ENCODE data around the gene ATP1A3. TPM values are rescaled to one million over a fixed set of nuclear protein-coding genes. Genes with fewer than 3 reads are reported as not detected.
A peak's percentile ranks its signal among the peaks of the same experiment; 100 is the strongest.

ATP1A3 gene
- total and polyA plus RNA-seq, 12 donors, result 38.0 to 419 (median 334) TPM

- peak; percentile 93 to 100 (median 98) for TF ChIP-seq CTCF (IDR thresholded peaks at IDR 0.05)
- peak; percentile 58 to 82 (median 72) for ATAC-seq
- no peaks in the 10 kb centered on the region for H3K9me3 ChIP-seq
- H3K36me3 ChIP-seq, result peaks cover 0 to 26% (median 0%) of the 10 kb centered on the region in 9 donors
- no peak overlapping the region for H3K4me3 ChIP-seq
- WGBS, 2 donors, result 3 to 4% methylated on average over 12 of the region's 12 CpGs
- peaks cover 0 to 14% (median 3%) of the 10 kb centered on the region in 9 donors for H3K4me1 ChIP-seq
- intact Hi-C loops (cut with DNase I), result loop anchor here in 2 of 10 donors (2.0 to 5.0 kb wide), 2 partner anchors 79 kb away; no protein-coding TSS in a partner anchor
- H3K27ac ChIP-seq, result no peak overlapping the region
- peak; percentile 71 to 82 for DNase-seq
- H3K27me3 ChIP-seq, result no peaks in the 10 kb centered on the region
Observed at GRCh38 chr19:41951686-41952172, 42.3 kb downstream of the ATP1A3 start.

- DNase-seq (no peak), ATAC-seq (no peak)
- no peaks in the 10 kb centered on the region for H3K9me3 ChIP-seq
- WGBS, 2 donors, result 89 to 95% methylated on average over 3 of the region's 3 CpGs
- TF ChIP-seq CTCF (IDR thresholded peaks at IDR 0.05), result no peak
- peaks cover 0 to 13% (median 0%) of the 10 kb centered on the region in 9 donors for H3K4me1 ChIP-seq
- peaks cover 0 to 6% (median 0%) of the 10 kb centered on the region in 7 donors for H3K27me3 ChIP-seq
- H3K36me3 ChIP-seq, result no peaks in the 10 kb centered on the region
- H3K27ac ChIP-seq, result no peak overlapping the region
- intact Hi-C loops (cut with DNase I), result loop anchor here in 2 of 10 donors (5.0 kb wide), 1 partner anchor 75 kb away; no protein-coding TSS in a partner anchor
- no peak overlapping the region for H3K4me3 ChIP-seq
Observed at GRCh38 chr19:41947091-41947490, 46.9 kb downstream of the ATP1A3 start.

- H3K27me3 ChIP-seq, result peaks cover 0 to 22% (median 18%) of the 10 kb centered on the region in 7 donors
- WGBS, 2 donors, result 85 to 93% methylated on average over 8 of the region's 8 CpGs
- H3K36me3 ChIP-seq, result no peaks in the 10 kb centered on the region
- peak in 1 of 8 donors; percentile 43 for ATAC-seq
- no peak overlapping the region for H3K4me3 ChIP-seq
- H3K27ac ChIP-seq, result peak overlapping the region in 1 of 10 donors; percentile 40
- TF ChIP-seq CTCF (IDR thresholded peaks at IDR 0.05), result no peak
- H3K4me1 ChIP-seq, result peaks cover 0 to 13% (median 7%) of the 10 kb centered on the region in 9 donors
- H3K9me3 ChIP-seq, result no peaks in the 10 kb centered on the region
- intact Hi-C loops (cut with DNase I), result loop anchor here in 2 of 10 donors (5.0 kb wide), 1 partner anchor 73 kb away; no protein-coding TSS in a partner anchor
- DNase-seq, result no peak
Observed at GRCh38 chr19:41945135-41945766, 48.8 kb downstream of the ATP1A3 start.

GRCh38 chr19:41944336-41944735, 49.7 kb downstream of the ATP1A3 start:
- TF ChIP-seq CTCF (IDR thresholded peaks at IDR 0.05), result no peak
- no peak for ATAC-seq
- H3K9me3 ChIP-seq, result no peaks in the 10 kb centered on the region
- WGBS, 2 donors, result 66 to 67% methylated on average over 2 of the region's 2 CpGs
- H3K27me3 ChIP-seq, result peaks cover 4 to 29% (median 24%) of the 10 kb centered on the region in 7 donors
- H3K4me3 ChIP-seq, result no peak overlapping the region
- intact Hi-C loops (cut with DNase I), result no loop called here
- no peak overlapping the region for H3K27ac ChIP-seq
- H3K4me1 ChIP-seq, result peaks cover 0 to 19% (median 13%) of the 10 kb centered on the region in 9 donors
- H3K36me3 ChIP-seq, result no peaks in the 10 kb centered on the region
- DNase-seq, result no peak

Data from heart right ventricle (tissue), 16 donors.